Neutrophil (primary cell): ENCODE results near the gene TACR2.

Source experiments
- H3K27ac ChIP-seq: fragments of 200-600 bp; sonication (generic); 2 replicates; pipeline ENCODE4 v1.5.1; 2016; ENCODE audit warnings: mild to moderate bottlenecking, moderate library complexity
- H3K27me3 ChIP-seq: fragments of 200-600 bp; sonication (generic); 2 replicates; pipeline ENCODE4 v1.6.0; 2016; ENCODE audit warnings: mild to moderate bottlenecking
- H3K36me3 ChIP-seq: fragments of 200-600 bp; sonication (generic); 2 replicates; pipeline ENCODE4 v1.5.1; 2017
- H3K4me1 ChIP-seq, 2 experiments: fragments of 200-600 bp in 1 of 2; sonication (generic) in 1 of 2; 1 replicate in 1 of 2; 2 replicates in 1 of 2; pipeline versions ENCODE4 v1.5.1 to v1.6.1; 2013 to 2016; ENCODE audit warnings: low read depth in 1 of 2, low read length in 1 of 2, mild to moderate bottlenecking in 1 of 2, moderate library complexity in 1 of 2; ENCODE audit not compliant: control insufficient read depth in 1 of 2, insufficient read depth in 1 of 2
- H3K4me3 ChIP-seq, 2 experiments: fragments of 200-600 bp in 1 of 2; sonication (generic) in 1 of 2; 1 replicate in 1 of 2; 2 replicates in 1 of 2; pipeline ENCODE4 v1.5.1; 2013 to 2016; ENCODE audit warnings: low read depth in 1 of 2, low read length in 1 of 2, mild to moderate bottlenecking in 1 of 2, moderate library complexity in 1 of 2
- H3K9me3 ChIP-seq: fragments of 200-600 bp; sonication (generic); 2 replicates; pipeline ENCODE4 v1.5.1; 2016
- TF ChIP-seq, protein P1 (sequence below): fragments of 200-600 bp; sonication (generic); IDR thresholded peaks from 2 replicates; pipeline ENCODE4 v1.5.1; 2016; ENCODE audit warnings: antibody characterized with exemption

The TACR2 gene

DNA sequence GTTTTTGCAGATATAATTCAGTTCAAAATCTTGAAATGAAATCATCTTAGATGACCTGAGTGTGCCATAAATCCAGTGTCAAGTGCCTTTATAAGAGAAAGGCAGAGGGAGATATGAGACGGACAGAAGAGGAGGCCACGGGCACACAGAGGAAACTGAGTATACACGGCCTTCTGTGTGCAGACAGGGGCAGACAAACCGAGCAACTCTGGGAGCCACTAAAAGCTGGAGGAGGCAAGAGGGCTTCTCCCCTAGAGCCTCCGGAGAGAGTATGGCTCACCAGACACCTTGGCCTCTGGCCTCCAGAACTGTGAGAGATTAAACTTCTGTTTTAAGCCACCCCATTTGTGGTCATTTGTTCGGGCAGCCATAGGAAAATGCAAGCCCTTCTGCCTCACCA, 47.2 kb upstream of the TACR2 start:
- H3K27ac ChIP-seq = no peak overlapping the region

DNA sequence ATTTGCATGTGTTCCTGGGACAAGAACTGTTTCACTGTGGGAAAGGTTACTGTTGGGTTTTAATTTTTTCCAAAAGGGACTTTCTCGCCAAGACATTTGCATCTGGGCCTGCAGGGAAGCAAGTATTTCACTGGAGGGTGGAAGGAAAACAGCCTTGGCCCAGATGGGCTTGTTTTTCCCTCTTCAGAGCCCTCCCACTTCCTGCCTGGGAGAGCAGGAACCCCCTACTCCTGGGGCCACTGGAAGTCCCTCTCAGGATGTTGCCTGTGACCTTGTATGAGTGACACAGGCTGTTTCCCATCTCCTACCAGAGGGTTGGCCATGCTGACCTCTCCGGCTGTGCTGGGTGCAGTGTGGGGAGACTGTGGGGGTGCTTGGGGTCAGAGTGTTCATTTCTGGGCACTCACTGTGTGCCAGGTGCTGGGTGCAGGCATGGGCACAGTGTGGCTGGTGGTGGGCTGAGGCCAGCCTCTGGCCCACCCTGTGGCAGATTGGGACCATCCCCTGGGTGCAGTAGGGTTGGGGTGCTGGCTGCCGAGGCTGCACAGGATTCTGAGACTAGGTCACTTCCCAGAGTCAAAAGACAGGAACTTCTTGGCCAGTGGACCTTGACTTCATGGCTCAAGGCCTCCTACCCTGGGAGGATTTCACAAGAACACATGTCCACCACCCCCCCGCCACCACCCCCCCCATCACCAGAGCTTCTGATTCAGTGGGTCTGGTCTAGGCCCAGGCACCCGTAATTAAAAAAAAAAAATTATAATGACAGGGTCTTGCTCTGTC, 44.7 kb upstream of the TACR2 start:
- Histone ChIP-seq H3K27ac (no peak overlapping the region), H3K36me3 (no peaks in the 10 kb centered on the region), H3K9me3 (no peaks in the 10 kb centered on the region), H3K27me3 (no peaks in the 10 kb centered on the region), H3K4me3 (no peak overlapping the region), H3K4me1 (peaks cover 18 to 26% of the 10 kb centered on the region in 2 experiments)
- TF ChIP-seq, protein P1, sequence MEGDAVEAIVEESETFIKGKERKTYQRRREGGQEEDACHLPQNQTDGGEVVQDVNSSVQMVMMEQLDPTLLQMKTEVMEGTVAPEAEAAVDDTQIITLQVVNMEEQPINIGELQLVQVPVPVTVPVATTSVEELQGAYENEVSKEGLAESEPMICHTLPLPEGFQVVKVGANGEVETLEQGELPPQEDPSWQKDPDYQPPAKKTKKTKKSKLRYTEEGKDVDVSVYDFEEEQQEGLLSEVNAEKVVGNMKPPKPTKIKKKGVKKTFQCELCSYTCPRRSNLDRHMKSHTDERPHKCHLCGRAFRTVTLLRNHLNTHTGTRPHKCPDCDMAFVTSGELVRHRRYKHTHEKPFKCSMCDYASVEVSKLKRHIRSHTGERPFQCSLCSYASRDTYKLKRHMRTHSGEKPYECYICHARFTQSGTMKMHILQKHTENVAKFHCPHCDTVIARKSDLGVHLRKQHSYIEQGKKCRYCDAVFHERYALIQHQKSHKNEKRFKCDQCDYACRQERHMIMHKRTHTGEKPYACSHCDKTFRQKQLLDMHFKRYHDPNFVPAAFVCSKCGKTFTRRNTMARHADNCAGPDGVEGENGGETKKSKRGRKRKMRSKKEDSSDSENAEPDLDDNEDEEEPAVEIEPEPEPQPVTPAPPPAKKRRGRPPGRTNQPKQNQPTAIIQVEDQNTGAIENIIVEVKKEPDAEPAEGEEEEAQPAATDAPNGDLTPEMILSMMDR = no peak

More for the DNA sequence above, 47.2 kb upstream of the TACR2 start:
- H3K4me1 ChIP-seq = peaks cover 26 to 34% of the 10 kb centered on the region in 2 experiments
- TF ChIP-seq, protein P1 = no peak
- no peaks in the 10 kb centered on the region for H3K36me3 ChIP-seq
- no peaks in the 10 kb centered on the region for H3K27me3 ChIP-seq
- H3K9me3 ChIP-seq = no peaks in the 10 kb centered on the region
- H3K4me3 ChIP-seq = no peak overlapping the region

DNA sequence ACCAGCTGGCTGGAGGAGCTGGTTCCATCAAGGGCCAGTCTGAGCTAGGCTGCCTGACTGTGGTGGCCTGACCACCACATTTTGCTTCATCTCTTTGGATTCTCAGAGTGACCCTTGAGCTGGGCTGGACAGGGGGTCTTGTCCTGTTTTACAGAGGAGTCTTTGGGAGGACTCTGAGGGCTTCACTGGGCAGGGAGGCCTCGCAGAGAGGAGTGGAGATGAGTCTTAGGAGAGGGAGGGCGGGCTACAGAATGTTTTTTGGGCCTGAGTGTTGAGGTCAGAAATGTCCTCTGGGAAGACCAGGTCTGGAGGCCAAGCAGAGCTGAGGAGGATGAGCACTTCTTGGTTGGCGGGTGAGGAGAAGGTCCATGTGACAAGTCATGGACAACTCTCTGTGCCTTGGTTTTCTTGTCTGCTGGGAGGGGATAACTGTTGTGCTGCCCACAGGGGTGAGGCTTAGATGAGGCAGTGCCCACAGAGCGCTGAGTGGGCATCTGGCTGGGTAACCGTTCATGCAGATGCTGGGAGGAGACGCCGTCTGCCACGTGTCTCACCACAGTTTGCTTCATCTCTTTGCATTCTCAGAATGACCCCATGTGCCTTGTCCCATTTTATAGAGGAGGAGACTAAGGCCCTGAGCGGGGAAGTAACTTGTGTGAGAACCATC, 44.0 kb upstream of the TACR2 start:
- Histone ChIP-seq H3K4me3 (no peak overlapping the region), H3K4me1 (peaks cover 13 to 19% of the 10 kb centered on the region in 2 experiments), H3K27me3 (no peaks in the 10 kb centered on the region), H3K9me3 (no peaks in the 10 kb centered on the region), H3K36me3 (no peaks in the 10 kb centered on the region), H3K27ac (no peak overlapping the region)
- TF ChIP-seq, protein P1 = no peak

DNA sequence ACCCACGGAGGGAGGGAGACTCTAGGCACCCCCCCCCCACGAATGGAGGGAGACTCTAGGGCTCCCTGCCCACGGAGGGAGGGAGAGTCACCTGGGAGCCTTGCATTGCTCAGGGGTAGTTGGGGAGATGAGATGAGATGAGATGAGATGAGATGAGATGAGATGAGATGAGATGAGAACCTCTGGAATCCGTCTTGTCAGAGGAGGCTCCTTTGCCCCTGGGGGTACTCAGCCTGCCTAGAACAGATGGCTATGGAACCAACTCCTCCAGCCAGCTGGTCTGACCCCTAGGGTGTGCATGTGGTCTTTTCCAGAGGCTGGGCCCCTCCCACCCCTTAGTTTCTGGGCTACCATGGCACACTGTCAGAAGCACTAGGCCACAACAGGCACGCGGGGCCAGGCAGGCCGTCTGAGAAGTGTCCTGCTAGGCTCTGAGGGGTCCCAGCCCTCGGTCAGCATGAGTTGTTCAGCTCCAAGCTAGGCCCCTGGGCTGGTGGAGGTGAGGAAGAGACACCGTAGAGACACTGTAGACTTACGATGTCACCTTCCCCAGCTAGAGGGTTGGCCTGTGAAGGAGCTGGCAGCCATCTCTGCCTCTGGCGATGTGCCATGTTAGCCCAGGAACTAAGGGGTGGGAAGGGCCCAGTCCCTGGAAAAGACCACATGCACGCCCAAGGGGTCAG, 43.3 kb upstream of the TACR2 start:
- H3K36me3 ChIP-seq = no peaks in the 10 kb centered on the region
- TF ChIP-seq, protein P1 = no peak
- no peak overlapping the region for H3K27ac ChIP-seq
- H3K4me1 ChIP-seq = peaks cover 6 to 12% of the 10 kb centered on the region in 2 experiments
- no peak overlapping the region for H3K4me3 ChIP-seq
- no peaks in the 10 kb centered on the region for H3K27me3 ChIP-seq
- no peaks in the 10 kb centered on the region for H3K9me3 ChIP-seq

DNA sequence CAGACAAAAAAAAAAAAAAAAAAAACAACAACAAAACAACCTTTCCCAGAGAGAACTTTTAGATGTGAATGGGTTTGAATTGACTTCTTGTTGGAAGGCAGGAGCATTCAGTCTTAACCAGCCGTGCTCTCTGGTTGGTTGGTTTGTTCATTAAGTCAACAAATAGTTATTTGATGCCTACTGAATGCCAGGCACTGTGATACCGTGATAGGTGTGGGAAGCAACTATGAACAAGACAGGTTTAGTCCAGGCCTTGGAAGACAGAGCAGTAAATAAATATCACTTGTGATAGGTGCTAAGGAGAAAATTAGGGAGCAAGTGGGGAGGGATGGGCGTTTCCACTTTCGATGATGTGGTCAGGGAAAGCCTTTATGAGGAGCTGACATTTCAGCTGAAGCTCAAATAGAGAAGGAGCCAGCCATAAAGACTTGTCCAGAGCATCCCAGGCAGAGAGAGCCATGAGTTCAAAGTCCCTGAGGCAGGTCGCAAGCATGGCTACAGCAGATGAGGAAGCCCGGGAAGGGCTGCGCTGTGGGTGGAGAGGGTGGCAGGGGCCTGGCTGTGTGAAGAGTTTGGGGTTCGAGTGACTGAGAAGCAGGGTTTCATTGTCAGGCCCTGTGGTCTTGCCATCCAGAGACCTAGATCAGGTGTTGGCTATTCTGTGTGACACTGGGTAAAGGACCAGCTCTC, 42.5 kb upstream of the TACR2 start:
- Histone ChIP-seq H3K36me3 (no peaks in the 10 kb centered on the region), H3K4me3 (no peak overlapping the region), H3K27ac (no peak overlapping the region), H3K27me3 (no peaks in the 10 kb centered on the region), H3K4me1 (peaks cover 0 to 4% of the 10 kb centered on the region in 2 experiments), H3K9me3 (no peaks in the 10 kb centered on the region)
- TF ChIP-seq, protein P1 = no peak
